SW480 (cell line): ENCODE measurements around the gene NHERF2.

Source experiments
- DNase-seq: peaks from one replicate; pipeline ENCODE4 v3.0.0-alpha.2; 2016; ENCODE audit warnings: low spot score

NHERF2 gene

GRCh38 chr16:2061526-2061925, 34.8 kb downstream of the NHERF2 start:
- no peak for DNase-seq

DNA sequence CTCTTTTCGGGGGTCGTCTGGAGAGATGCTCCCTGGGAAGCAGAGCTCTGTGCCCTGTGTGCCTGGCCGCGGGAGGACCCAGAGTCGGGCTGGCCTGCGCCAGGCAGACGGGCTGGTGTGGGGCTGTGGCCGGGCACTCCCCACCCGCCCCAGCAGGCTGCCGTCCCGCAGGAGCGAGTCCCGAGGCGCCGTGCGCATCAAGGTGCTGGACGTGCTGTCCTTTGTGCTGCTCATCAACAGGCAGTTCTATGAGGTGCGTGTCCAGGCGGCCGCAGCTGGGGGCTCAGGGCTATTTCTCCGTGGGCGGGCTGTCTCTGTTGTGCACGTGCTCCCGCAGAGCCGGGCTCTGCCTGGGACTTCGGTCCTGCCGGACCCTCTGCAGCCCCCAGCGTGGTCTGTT, 36.1 kb downstream of the NHERF2 start:
- DNase-seq: no peak

DNA sequence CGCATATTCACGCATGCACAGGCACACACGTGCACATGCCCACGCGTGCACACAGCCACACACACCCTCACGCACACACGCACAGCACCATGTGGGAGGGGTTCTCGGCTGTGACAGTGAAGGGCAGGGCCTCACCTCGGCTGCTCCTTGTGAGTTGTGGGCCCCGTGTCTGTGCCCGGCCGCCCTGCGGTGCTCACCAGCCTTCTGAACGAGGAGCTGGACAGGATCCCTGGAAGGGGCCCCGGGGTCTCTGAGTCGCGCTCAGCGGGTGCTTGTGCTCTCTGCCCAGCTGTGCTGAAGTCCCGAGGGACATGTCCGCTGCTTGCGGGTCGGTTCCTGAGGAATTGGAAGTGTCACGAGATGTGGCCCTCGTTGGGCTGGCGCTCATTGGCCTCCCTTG, 37.2 kb downstream of the NHERF2 start:
- DNase-seq: no peak

- DNase-seq: no peak
Measured at GRCh38 chr16:2064368-2064945, 37.8 kb downstream of the NHERF2 start.

GRCh38 chr16:2066139-2066538, 39.4 kb downstream of the NHERF2 start:
- DNase-seq: no peak

- DNase-seq: no peak
Measured at GRCh38 chr16:2070576-2071453, 44.1 kb downstream of the NHERF2 start.

- DNase-seq: no peak
Measured at GRCh38 chr16:2071454-2072202, 44.9 kb downstream of the NHERF2 start.

DNA sequence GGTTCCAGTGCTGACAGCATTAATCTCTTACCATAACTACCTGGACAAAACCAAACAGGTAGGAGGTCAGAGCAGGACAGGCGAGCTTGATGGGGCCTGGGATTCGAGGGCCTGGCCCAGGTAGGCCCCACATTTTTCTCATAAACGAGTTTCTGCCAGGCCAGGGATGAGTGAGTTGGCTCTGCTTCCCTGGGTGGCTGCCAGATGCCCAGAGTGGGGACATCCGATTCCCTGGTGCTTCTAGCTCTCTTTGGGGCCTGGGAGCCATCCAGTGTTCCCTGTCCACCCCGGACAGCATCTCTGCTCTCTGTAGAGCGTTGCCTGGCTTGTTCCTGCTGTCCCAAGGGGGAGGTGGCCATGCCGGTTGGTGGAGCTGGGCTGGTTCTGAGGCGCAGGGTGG, 46.2 kb downstream of the NHERF2 start:
- DNase-seq: no peak

- no peak for DNase-seq
Measured at GRCh38 chr16:2074071-2074470, 47.4 kb downstream of the NHERF2 start.

- DNase-seq: no peak
Measured at GRCh38 chr16:2075631-2076030, 48.9 kb downstream of the NHERF2 start.

DNA sequence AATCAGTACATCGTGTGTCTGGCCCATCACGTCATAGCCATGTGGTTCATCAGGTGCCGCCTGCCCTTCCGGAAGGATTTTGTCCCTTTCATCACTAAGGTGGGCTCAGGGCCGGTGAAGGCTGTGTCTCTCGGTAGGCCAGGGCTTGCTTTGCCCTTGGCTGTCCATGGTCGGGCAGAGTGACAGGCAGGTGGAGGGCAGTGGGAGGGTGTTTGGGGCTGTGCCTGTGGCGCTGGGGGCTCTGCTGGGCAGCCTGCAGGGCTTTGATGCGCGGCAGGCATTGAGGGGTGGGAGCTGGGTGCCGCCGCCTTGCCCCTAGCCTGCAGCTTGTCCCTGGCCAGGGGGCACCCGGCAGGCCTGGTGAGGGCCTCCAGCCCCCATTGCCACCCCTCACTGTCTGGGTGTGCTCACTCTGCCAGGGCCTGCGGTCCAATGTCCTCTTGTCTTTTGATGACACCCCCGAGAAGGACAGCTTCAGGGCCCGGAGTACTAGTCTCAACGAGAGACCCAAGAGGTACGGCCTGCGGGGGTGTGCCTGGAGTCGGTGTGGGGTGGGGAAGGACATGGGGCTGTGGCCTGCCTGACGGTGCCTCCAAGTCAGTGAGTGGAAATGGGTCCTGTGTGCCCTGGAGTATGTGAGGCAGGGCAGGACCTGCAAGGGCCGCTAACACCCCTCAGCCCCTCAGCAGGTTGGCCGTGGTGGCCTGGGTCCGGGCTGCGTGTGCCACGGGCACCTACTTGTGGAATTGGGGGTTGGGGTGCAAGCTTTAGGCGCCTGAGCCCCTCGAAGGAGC, 49.6 kb downstream of the NHERF2 start:
- no peak for DNase-seq

DNA sequence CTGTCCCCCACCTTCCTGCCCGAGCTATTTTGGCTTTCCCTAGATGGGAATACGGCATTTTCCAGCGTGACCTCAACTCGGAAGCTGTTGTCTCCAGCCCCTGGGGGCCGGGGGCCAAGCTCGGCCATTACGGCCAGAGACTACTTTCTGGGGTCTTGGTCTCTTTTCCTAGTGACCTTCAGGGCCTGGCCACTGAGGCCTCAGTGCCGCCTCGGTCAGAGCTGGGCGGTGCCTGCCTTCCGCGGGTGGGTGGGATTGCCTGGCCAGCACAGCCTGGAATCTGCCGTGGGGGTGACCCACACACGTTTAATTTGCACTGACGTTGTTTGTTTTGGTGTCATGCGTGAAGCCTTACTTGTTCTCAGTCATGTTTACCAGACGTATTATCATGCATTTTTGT, 50.3 kb downstream of the NHERF2 start:
- DNase-seq: no peak

- DNase-seq: no peak
Measured at GRCh38 chr16:2077696-2078095, 51.0 kb downstream of the NHERF2 start.

- DNase-seq: no peak
Measured at GRCh38 chr16:2078096-2078495, 51.4 kb downstream of the NHERF2 start.

- no peak for DNase-seq
Measured at GRCh38 chr16:2078691-2079090, 52.0 kb downstream of the NHERF2 start.

- DNase-seq: no peak
Measured at GRCh38 chr16:2079311-2079800, 52.7 kb downstream of the NHERF2 start.

DNA sequence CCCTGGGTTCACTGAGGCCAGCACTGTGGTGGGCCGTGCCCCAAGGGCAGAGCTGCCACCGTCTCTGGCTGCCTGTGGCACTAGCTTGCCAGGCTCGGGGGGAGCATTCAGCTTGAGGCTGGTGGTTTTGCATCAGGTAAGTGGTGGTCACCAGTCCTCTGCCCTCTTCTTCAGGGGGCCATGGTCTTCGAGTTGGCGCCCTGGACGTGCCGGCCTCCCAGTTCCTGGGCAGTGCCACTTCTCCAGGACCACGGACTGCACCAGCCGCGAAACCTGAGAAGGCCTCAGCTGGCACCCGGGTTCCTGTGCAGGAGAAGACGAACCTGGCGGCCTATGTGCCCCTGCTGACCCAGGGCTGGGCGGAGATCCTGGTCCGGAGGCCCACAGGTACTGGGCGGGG, 53.3 kb downstream of the NHERF2 start:
- DNase-seq: no peak

DNA sequence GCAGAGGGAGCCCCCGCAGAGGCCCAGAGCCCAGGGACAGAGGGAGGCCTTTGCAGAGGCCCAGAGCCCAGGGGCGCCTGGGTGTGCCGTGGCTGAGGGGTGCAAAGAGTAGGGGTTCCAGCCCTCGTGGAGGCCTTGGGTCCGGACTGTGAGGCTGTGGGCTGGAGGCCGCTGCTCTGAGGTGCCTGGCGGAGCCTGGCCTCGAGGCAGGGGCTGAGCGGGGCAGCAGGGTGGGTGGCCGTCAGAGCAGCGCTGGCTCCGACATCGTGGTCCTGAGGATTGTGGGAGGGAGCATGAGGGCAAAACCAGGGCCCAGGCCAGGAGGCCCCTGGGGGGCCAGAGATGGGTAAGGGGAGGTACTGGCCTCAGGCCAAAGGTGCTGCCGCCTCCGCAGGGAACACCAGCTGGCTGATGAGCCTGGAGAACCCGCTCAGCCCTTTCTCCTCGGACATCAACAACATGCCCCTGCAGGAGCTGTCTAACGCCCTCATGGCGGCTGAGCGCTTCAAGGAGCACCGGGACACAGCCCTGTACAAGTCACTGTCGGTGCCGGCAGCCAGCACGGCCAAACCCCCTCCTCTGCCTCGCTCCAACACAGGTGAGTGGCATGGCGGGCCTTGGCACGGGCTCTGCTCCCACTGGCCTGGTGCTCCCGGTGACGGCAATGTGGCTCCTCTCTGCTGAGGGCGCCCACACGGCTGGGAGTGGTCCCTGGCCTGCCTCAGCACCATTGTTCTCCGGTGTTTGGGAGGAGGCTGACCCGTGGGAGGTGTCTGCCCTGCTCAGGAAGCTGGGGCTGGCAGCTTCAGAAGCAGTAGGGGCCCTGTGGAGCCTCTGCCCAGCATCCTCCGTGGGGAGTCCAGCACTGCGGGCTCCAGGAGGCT, 54.7 kb downstream of the NHERF2 start:
- DNase-seq: no peak

- DNase-seq: no peak
Measured at GRCh38 chr16:2082171-2082982, 55.7 kb downstream of the NHERF2 start.

DNA sequence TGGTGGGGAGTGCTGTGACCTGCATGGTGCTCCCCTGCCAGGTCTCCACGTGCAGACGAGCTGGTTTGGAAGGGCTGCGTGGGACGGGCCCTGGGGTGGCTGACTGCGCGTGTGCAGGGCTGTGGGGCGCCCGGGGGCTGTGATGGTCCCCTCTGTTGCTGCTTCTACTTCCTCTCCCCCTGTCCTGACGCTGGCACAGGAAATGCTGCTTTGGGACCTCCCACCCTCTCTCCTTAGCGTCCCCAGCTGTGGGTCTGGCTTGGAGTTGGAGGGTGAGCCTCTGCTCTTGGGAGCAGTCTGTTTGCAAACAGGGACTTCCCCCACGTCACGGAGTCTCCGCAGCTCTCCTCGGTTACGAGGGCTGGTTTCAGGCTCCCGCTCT, 56.3 kb downstream of the NHERF2 start:
- DNase-seq: no peak
